ENCODE measurements around the gene ENTPD2.

ENTPD2 gene

DNA sequence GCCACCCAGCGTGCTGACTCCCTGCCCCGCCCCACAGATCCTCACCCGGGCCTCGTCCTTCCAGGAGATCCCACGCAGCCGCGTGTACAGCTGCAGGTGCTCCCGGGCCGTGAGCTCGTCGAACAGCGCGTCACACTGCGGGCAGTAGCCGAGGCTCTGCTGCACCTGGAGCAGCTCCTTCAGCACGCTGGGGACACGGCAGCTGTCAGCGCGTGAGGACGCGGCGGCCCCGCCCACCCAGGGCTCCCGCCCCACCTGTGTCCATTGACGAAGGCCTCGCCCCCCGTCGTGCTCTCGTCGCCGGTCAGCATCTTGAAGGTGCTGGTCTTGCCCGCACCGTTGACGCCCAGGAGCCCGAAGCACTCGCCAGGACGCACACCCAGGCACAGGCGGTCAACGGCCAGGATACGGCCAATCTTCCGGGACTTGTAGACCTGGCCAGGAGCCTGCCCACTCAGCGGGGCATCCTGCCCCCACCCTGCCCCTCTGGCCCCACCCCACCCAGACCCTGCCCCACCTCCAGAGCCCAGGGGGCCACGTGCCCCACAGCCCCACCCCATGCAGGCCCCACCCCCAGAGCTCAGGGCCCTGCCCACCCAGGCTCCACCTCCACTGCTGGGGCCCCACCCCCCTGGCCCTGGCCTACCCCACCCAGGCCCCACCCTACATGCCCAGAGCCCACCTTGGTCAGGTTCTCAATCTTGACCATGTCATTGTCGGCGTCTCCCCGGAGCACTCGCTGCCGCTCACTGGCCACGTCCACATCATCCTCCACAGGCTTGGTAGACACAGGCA lies 43.7 kb downstream of the ENTPD2 start:
- no peak overlapping the region for H3K4me3 ChIP-seq (ENCODE audit: low read length)
- TF ChIP-seq, protein P1, sequence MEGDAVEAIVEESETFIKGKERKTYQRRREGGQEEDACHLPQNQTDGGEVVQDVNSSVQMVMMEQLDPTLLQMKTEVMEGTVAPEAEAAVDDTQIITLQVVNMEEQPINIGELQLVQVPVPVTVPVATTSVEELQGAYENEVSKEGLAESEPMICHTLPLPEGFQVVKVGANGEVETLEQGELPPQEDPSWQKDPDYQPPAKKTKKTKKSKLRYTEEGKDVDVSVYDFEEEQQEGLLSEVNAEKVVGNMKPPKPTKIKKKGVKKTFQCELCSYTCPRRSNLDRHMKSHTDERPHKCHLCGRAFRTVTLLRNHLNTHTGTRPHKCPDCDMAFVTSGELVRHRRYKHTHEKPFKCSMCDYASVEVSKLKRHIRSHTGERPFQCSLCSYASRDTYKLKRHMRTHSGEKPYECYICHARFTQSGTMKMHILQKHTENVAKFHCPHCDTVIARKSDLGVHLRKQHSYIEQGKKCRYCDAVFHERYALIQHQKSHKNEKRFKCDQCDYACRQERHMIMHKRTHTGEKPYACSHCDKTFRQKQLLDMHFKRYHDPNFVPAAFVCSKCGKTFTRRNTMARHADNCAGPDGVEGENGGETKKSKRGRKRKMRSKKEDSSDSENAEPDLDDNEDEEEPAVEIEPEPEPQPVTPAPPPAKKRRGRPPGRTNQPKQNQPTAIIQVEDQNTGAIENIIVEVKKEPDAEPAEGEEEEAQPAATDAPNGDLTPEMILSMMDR (IDR thresholded peaks at IDR 0.05; ENCODE audit: insufficient read depth, low read depth, low read length, missing control alignments) = no peak
- DNase-seq (ENCODE audit: low read depth) = no peak

DNA sequence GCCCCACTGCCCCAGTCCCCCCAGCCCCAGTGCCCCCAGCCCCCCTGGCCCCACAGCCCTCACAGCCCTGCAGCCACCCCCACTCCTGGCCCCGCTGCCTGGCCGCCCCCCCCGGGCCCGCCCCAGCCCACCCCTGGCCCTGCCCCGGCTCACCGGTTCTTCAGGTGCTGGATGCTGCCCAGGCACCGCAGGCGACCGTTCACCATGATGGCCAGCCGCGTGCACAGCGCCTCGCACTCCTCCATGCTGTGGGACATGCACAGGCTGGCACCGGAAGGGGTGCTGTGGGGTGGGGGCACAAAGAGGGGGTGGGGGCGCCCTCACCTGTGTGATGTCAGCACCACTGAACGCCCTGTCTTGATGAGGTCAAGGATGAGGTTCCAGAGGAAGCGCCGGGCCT lies 44.6 kb downstream of the ENTPD2 start:
- no peak for DNase-seq (ENCODE audit: low read depth)
- TF ChIP-seq, protein P1 (IDR thresholded peaks at IDR 0.05; ENCODE audit: insufficient read depth, low read depth, low read length, missing control alignments) = no peak
- H3K4me3 ChIP-seq (ENCODE audit: low read length) = no peak overlapping the region

DNA sequence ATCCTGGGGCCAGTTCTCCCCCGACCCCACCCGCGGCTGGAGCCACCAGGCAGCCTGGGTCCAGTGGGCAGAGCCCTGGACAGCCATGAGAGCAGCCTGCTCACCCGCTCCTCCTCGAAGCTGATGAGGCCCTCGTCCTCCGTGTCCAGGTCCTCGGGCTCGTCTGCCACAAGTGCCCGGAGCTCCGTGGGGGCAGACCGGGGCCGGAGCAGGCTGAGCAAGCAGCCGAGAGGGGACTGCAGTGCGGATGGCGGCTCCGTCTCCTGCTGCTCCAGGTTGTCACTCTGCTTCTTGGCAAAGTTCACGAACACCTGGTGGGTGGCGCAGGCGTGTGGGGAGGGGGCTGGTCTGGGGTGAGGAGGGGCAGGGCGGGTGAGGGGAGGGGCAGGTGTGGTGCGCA lies 45.5 kb downstream of the ENTPD2 start:
- H3K4me3 ChIP-seq (ENCODE audit: low read length) = no peak overlapping the region
- TF ChIP-seq, protein P1 (IDR thresholded peaks at IDR 0.05; ENCODE audit: insufficient read depth, low read depth, low read length, missing control alignments) = no peak
- DNase-seq (ENCODE audit: low read depth) = no peak

DNA sequence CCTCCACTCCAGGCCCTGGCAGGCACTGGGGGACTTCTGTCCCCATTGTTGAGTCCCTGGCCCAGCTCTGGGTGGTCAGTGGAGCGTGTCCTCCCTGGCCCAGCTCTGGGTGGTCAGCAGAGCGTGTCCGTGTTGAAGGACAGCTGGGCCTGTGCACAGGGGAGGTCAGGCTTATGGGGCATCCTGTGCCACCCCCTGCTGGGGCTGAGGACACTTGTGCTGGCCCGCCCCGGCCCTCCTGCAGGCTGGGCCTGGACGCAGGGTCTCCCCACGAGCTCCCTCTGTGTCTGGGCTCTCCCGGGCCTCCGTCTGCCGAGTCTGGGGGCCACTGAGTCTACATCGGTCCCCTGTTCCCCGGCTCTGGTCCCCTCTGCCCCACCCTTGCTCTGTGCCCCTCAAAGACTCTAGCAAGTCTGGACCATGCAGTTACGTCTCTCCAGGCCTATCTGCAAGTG lies 46.0 kb downstream of the ENTPD2 start:
- TF ChIP-seq, protein P1 (IDR thresholded peaks at IDR 0.05; ENCODE audit: insufficient read depth, low read depth, low read length, missing control alignments) = no peak
- no peak for DNase-seq (ENCODE audit: low read depth)
- no peak overlapping the region for H3K4me3 ChIP-seq (ENCODE audit: low read length)

DNA sequence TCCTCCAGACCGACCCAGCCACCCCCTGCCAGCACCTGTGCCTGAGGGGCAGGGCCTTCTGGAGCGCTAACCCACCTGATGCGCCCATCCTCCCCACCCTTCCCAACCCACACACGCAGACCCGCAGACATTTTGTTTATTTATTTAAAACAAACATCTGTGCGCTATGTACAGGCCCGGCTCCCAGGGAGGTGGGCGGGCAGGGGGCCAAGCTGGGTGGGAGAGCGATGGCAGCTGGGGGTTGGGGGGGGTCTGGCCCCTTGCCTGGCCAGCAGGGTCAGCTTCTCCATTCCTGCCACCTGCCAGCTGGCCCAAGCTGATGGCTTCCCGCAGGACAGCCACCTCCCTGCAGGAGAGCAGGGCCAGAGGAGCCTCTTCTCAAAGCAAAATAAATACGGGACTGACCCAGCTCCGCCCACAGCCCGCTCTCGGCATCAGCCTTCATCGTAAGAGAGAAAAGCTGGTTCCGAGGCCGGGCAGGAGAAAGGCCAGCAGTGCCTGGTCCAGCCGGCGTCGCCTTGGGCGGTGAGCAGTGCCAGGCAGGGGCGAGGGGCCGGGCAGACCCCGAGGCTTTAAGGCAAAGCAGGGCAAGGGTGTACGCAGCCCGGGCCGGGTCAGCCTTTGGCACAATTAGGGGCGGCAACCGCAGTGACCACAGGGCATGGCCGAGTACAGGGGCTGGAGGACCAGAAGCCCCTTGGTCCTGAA lies 46.6 kb downstream of the ENTPD2 start:
- no peak overlapping the region for H3K4me3 ChIP-seq (ENCODE audit: low read length)
- TF ChIP-seq, protein P1 (IDR thresholded peaks at IDR 0.05; ENCODE audit: insufficient read depth, low read depth, low read length, missing control alignments) = no peak
- DNase-seq (ENCODE audit: low read depth) = no peak

DNA sequence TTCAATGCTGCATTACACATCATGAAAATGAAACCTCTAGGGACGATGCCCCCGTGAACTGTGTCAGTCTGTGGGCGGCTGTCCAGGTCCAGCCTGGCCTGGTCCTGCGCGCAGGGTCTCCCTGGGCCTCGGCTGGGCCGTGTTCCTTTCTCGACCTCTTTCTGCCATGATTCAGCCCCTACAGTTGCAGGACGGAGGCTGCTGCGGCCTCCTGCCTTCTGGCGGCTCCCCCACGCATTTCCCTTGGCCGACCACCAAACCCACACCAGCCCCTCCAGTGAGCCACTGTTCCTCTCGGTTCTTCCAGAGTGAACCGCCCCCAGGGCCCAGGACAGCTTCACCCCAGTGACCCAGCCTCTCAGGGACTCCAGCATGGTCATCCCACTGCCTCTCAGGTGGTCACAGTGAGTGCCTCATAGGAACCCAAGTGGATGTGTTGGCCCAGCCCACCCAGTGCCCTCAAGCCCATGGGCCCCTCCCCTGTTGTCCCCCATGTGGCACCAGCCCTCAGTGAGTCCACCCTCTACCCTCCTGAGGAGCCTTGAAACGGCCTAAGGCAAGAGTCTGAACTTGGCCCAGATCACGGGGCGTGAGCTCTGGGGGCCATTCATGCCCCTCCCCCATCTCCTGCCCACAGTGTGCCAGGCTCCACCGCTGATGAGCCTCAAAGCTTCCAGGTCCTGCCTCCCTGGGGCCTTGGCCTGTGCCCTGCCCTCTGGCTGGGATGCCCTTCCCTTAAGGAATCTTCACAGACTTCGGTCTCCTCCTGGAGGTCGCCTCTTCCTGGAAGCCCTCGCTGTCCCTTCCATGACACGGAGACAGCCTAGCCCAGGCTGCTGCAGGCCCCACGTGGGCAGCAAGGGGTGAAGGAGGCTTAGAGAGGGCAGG lies 47.5 kb downstream of the ENTPD2 start:
- TF ChIP-seq, protein P1 (IDR thresholded peaks at IDR 0.05; ENCODE audit: insufficient read depth, low read depth, low read length, missing control alignments) = no peak
- no peak overlapping the region for H3K4me3 ChIP-seq (ENCODE audit: low read length)
- no peak for DNase-seq (ENCODE audit: low read depth)
